ENCODE data around the gene WDFY4. TPM values are rescaled to one million over a fixed set of nuclear protein-coding genes. Genes with fewer than 3 reads are reported as not detected.

WDFY4 gene
- total and polyA plus RNA-seq, 4 experiments from 2014 or later: 0.29 to 1.00 (median 0.81) TPM; not detected in 1

- ChIA-PET CTCF (ENCODE audit: partially characterized antibody) (no interaction called here), POLR2A (ENCODE audit: partially characterized antibody) (no interaction called here)
- H3K4me3 Mint-ChIP-seq: no peak overlapping the region
- H3K4me1 Mint-ChIP-seq: no peaks in the 10 kb centered on the region
- Histone ChIP-seq H3K27me3 (ENCODE audit: insufficient read depth, low read length) (no peaks in the 10 kb centered on the region), H3K4me3 (ENCODE audit: low read length in 2 of 2) (no peak overlapping the region), H3K27ac (ENCODE audit: low read depth, low read length) (no peak overlapping the region), H3K4me1 (ENCODE audit: insufficient read depth, low read length) (no peaks in the 10 kb centered on the region), H3K36me3 (ENCODE audit: insufficient read depth, low read length) (no peaks in the 10 kb centered on the region), H3K9me3 (ENCODE audit: control insufficient read depth in 1 of 2, low read length in 2 of 2) (no peaks in the 10 kb centered on the region)
- H3K9me3 Mint-ChIP-seq: peaks cover 0 to 8% (median 2%) of the 10 kb centered on the region in 8 donors
- no peak overlapping the region for H3K27ac Mint-ChIP-seq
- H3K36me3 Mint-ChIP-seq: no peaks in the 10 kb centered on the region
- DNase-seq: no peak
- H3K27me3 Mint-ChIP-seq: peaks cover 2 to 4% of the 10 kb centered on the region in 2 donors
- intact Hi-C loops (cut with micrococcal nuclease): no loop called here
These were observed 7.0 kb upstream of the WDFY4 start for GRCh38 chr10:48677625-48678024.

GRCh38 chr10:48678041-48678440 is 6.6 kb upstream of the WDFY4 start:
- no peak overlapping the region for H3K27ac Mint-ChIP-seq
- no peaks in the 10 kb centered on the region for H3K27me3 ChIP-seq (ENCODE audit: insufficient read depth, low read length)
- no peaks in the 10 kb centered on the region for H3K36me3 ChIP-seq (ENCODE audit: insufficient read depth, low read length)
- DNase-seq: no peak
- no peaks in the 10 kb centered on the region for H3K9me3 ChIP-seq (ENCODE audit: control insufficient read depth in 1 of 2, low read length in 2 of 2)
- CTCF ChIA-PET (ENCODE audit: partially characterized antibody): no interaction called here
- POLR2A ChIA-PET (ENCODE audit: partially characterized antibody): no interaction called here
- intact Hi-C loops (cut with micrococcal nuclease): no loop called here
- H3K4me1 Mint-ChIP-seq: no peaks in the 10 kb centered on the region
- no peak overlapping the region for H3K4me3 ChIP-seq (ENCODE audit: low read length in 2 of 2)
- no peaks in the 10 kb centered on the region for H3K4me1 ChIP-seq (ENCODE audit: insufficient read depth, low read length)
- H3K4me3 Mint-ChIP-seq: no peak overlapping the region
- H3K27ac ChIP-seq (ENCODE audit: low read depth, low read length): no peak overlapping the region
- no peaks in the 10 kb centered on the region for H3K27me3 Mint-ChIP-seq
- H3K36me3 Mint-ChIP-seq: no peaks in the 10 kb centered on the region
- peaks cover 0 to 8% (median 2%) of the 10 kb centered on the region in 8 donors for H3K9me3 Mint-ChIP-seq

- Histone ChIP-seq H3K4me1 (ENCODE audit: insufficient read depth, low read length) (no peaks in the 10 kb centered on the region), H3K9me3 (ENCODE audit: control insufficient read depth in 1 of 2, low read length in 2 of 2) (no peaks in the 10 kb centered on the region), H3K36me3 (ENCODE audit: insufficient read depth, low read length) (no peaks in the 10 kb centered on the region), H3K27ac (ENCODE audit: low read depth, low read length) (no peak overlapping the region), H3K4me3 (ENCODE audit: low read length in 2 of 2) (no peak overlapping the region), H3K27me3 (ENCODE audit: insufficient read depth, low read length) (no peaks in the 10 kb centered on the region)
- POLR2A ChIA-PET (ENCODE audit: partially characterized antibody): no interaction called here
- Mint-ChIP-seq H3K4me3 (no peak overlapping the region), H3K27me3 (peaks cover 1 to 12% of the 10 kb centered on the region in 2 donors), H3K4me1 (no peaks in the 10 kb centered on the region), H3K27ac (no peak overlapping the region), H3K36me3 (no peaks in the 10 kb centered on the region), H3K9me3 (peaks cover 0 to 8% (median 2%) of the 10 kb centered on the region in 8 donors)
- no peak for DNase-seq
- intact Hi-C loops (cut with micrococcal nuclease): no loop called here
- CTCF ChIA-PET (ENCODE audit: partially characterized antibody): no interaction called here
These were observed 2.9 kb upstream of the WDFY4 start for GRCh38 chr10:48681740-48682139.

GRCh38 chr10:48682265-48682664 is 2.4 kb upstream of the WDFY4 start:
- DNase-seq: no peak
- Mint-ChIP-seq H3K27ac (no peak overlapping the region), H3K36me3 (no peaks in the 10 kb centered on the region), H3K4me3 (no peak overlapping the region), H3K27me3 (peaks cover 1 to 15% of the 10 kb centered on the region in 2 donors), H3K4me1 (no peaks in the 10 kb centered on the region), H3K9me3 (peaks cover 0 to 8% (median 2%) of the 10 kb centered on the region in 8 donors)
- H3K4me1 ChIP-seq (ENCODE audit: insufficient read depth, low read length): no peaks in the 10 kb centered on the region
- no peak overlapping the region for H3K27ac ChIP-seq (ENCODE audit: low read depth, low read length)
- no peak overlapping the region for H3K4me3 ChIP-seq (ENCODE audit: low read length in 2 of 2)
- ChIA-PET CTCF (ENCODE audit: partially characterized antibody) (no interaction called here), POLR2A (ENCODE audit: partially characterized antibody) (no interaction called here)
- intact Hi-C loops (cut with micrococcal nuclease): no loop called here
- H3K27me3 ChIP-seq (ENCODE audit: insufficient read depth, low read length): no peaks in the 10 kb centered on the region
- H3K9me3 ChIP-seq (ENCODE audit: control insufficient read depth in 1 of 2, low read length in 2 of 2): no peaks in the 10 kb centered on the region
- no peaks in the 10 kb centered on the region for H3K36me3 ChIP-seq (ENCODE audit: insufficient read depth, low read length)

- intact Hi-C loops (cut with micrococcal nuclease): no loop called here
- Histone ChIP-seq H3K4me1 (ENCODE audit: insufficient read depth, low read length) (no peaks in the 10 kb centered on the region), H3K27ac (ENCODE audit: low read depth, low read length) (no peak overlapping the region), H3K9me3 (ENCODE audit: control insufficient read depth in 1 of 2, low read length in 2 of 2) (no peaks in the 10 kb centered on the region), H3K4me3 (ENCODE audit: low read length in 2 of 2) (no peak overlapping the region), H3K27me3 (ENCODE audit: insufficient read depth, low read length) (no peaks in the 10 kb centered on the region), H3K36me3 (ENCODE audit: insufficient read depth, low read length) (no peaks in the 10 kb centered on the region)
- no peaks in the 10 kb centered on the region for H3K4me1 Mint-ChIP-seq
- no peak overlapping the region for H3K27ac Mint-ChIP-seq
- H3K36me3 Mint-ChIP-seq: no peaks in the 10 kb centered on the region
- ChIA-PET POLR2A (ENCODE audit: partially characterized antibody) (no interaction called here), CTCF (ENCODE audit: partially characterized antibody) (interaction anchor here (1.7 kb wide), 1 partner anchor 27 kb away, joined by 6 read pairs; no protein-coding TSS in a partner anchor)
- H3K9me3 Mint-ChIP-seq: peaks cover 0 to 4% (median 0%) of the 10 kb centered on the region in 8 donors
- peaks cover 1 to 15% of the 10 kb centered on the region in 2 donors for H3K27me3 Mint-ChIP-seq
- H3K4me3 Mint-ChIP-seq: no peak overlapping the region
- no peak for DNase-seq
These were observed 1.2 kb upstream of the WDFY4 start for GRCh38 chr10:48683424-48683823.

GRCh38 chr10:48683868-48684267 is 805 bp upstream of the WDFY4 start:
- H3K9me3 Mint-ChIP-seq: peaks cover 0 to under 1% (median 0%) of the 10 kb centered on the region in 8 donors
- no peaks in the 10 kb centered on the region for H3K4me1 Mint-ChIP-seq
- no peak overlapping the region for H3K27ac ChIP-seq (ENCODE audit: low read depth, low read length)
- CTCF ChIA-PET (ENCODE audit: partially characterized antibody): interaction anchor here (1.0 to 1.7 kb wide), 2 partner anchors 26 to 27 kb away, joined by 3 to 6 read pairs; no protein-coding TSS in a partner anchor
- no peaks in the 10 kb centered on the region for H3K9me3 ChIP-seq (ENCODE audit: control insufficient read depth in 1 of 2, low read length in 2 of 2)
- no peaks in the 10 kb centered on the region for H3K36me3 ChIP-seq (ENCODE audit: insufficient read depth, low read length)
- POLR2A ChIA-PET (ENCODE audit: partially characterized antibody): no interaction called here
- no peak overlapping the region for H3K4me3 ChIP-seq (ENCODE audit: low read length in 2 of 2)
- no peak overlapping the region for H3K27ac Mint-ChIP-seq
- no peaks in the 10 kb centered on the region for H3K4me1 ChIP-seq (ENCODE audit: insufficient read depth, low read length)
- H3K4me3 Mint-ChIP-seq: no peak overlapping the region
- no peaks in the 10 kb centered on the region for H3K36me3 Mint-ChIP-seq
- no peaks in the 10 kb centered on the region for H3K27me3 ChIP-seq (ENCODE audit: insufficient read depth, low read length)
- H3K27me3 Mint-ChIP-seq: peaks cover 1 to 15% of the 10 kb centered on the region in 2 donors
- no peak for DNase-seq
- intact Hi-C loops (cut with micrococcal nuclease): no loop called here

- no peak for DNase-seq
- Histone ChIP-seq H3K4me3 (ENCODE audit: low read length in 2 of 2) (no peak overlapping the region), H3K27ac (ENCODE audit: low read depth, low read length) (no peak overlapping the region), H3K27me3 (ENCODE audit: insufficient read depth, low read length) (no peaks in the 10 kb centered on the region), H3K4me1 (ENCODE audit: insufficient read depth, low read length) (no peaks in the 10 kb centered on the region), H3K9me3 (ENCODE audit: control insufficient read depth in 1 of 2, low read length in 2 of 2) (no peaks in the 10 kb centered on the region), H3K36me3 (ENCODE audit: insufficient read depth, low read length) (no peaks in the 10 kb centered on the region)
- no peaks in the 10 kb centered on the region for H3K36me3 Mint-ChIP-seq
- CTCF ChIA-PET (ENCODE audit: partially characterized antibody): interaction anchor here (1.0 to 1.7 kb wide), 2 partner anchors 26 to 28 kb away, joined by 3 to 6 read pairs; no protein-coding TSS in a partner anchor
- no peaks in the 10 kb centered on the region for H3K4me1 Mint-ChIP-seq
- POLR2A ChIA-PET (ENCODE audit: partially characterized antibody): no interaction called here
- no peaks in the 10 kb centered on the region for H3K9me3 Mint-ChIP-seq
- no peak overlapping the region for H3K27ac Mint-ChIP-seq
- H3K4me3 Mint-ChIP-seq: no peak overlapping the region
- H3K27me3 Mint-ChIP-seq: peaks cover 1 to 15% of the 10 kb centered on the region in 2 donors
- intact Hi-C loops (cut with micrococcal nuclease): no loop called here
These were observed 246 bp upstream of the WDFY4 start for GRCh38 chr10:48684463-48684791.

GRCh38 chr10:48685731-48686130 is 1.1 kb downstream of the WDFY4 start:
- no peaks in the 10 kb centered on the region for H3K27me3 ChIP-seq (ENCODE audit: insufficient read depth, low read length)
- ChIA-PET POLR2A (ENCODE audit: partially characterized antibody) (no interaction called here), CTCF (ENCODE audit: partially characterized antibody) (no interaction called here)
- Mint-ChIP-seq H3K27me3 (peaks cover 3 to 15% of the 10 kb centered on the region in 2 donors), H3K4me1 (no peaks in the 10 kb centered on the region), H3K27ac (no peak overlapping the region), H3K36me3 (no peaks in the 10 kb centered on the region), H3K4me3 (no peak overlapping the region), H3K9me3 (no peaks in the 10 kb centered on the region)
- no peaks in the 10 kb centered on the region for H3K36me3 ChIP-seq (ENCODE audit: insufficient read depth, low read length)
- H3K4me1 ChIP-seq (ENCODE audit: insufficient read depth, low read length): no peaks in the 10 kb centered on the region
- intact Hi-C loops (cut with micrococcal nuclease): no loop called here
- no peaks in the 10 kb centered on the region for H3K9me3 ChIP-seq (ENCODE audit: control insufficient read depth in 1 of 2, low read length in 2 of 2)
- H3K27ac ChIP-seq (ENCODE audit: low read depth, low read length): no peak overlapping the region
- H3K4me3 ChIP-seq (ENCODE audit: low read length in 2 of 2): no peak overlapping the region
- no peak for DNase-seq

All from CD4-positive, alpha-beta memory T cell (primary cell).